Osteocyte (in vitro differentiated cells): ENCODE data around the gene MBTPS2. TPM values are rescaled to one million over a fixed set of nuclear protein-coding genes. Genes with fewer than 3 reads are reported as not detected.

Source experiments
- DNase-seq: peaks from one replicate; pipeline ENCODE4 v3.0.0; 2021; ENCODE audit warnings: mixed read lengths; ENCODE audit not compliant: unreplicated experiment; ENCODE audit errors: extremely low spot score
- H3K27ac Mint-ChIP-seq: one replicate; pipeline ENCODE4 v1.8.0; 2021; ENCODE audit warnings: mild to moderate bottlenecking, mixed read lengths; ENCODE audit not compliant: unreplicated experiment
- H3K27me3 Mint-ChIP-seq: one replicate; pipeline ENCODE4 v1.8.0; 2021; ENCODE audit warnings: mixed read lengths; ENCODE audit not compliant: unreplicated experiment
- H3K36me3 Mint-ChIP-seq: one replicate; pipeline ENCODE4 v1.8.0; 2021; ENCODE audit warnings: mixed read lengths; ENCODE audit not compliant: unreplicated experiment
- H3K4me1 Mint-ChIP-seq: one replicate; pipeline ENCODE4 v1.8.0; 2021; ENCODE audit warnings: mixed read lengths; ENCODE audit not compliant: unreplicated experiment
- H3K4me3 Mint-ChIP-seq: one replicate; pipeline ENCODE4 v1.8.0; 2021; ENCODE audit warnings: mild to moderate bottlenecking, moderate library complexity, mixed read lengths; ENCODE audit not compliant: unreplicated experiment
- H3K9me3 Mint-ChIP-seq: one replicate; pipeline ENCODE4 v1.8.0; 2021; ENCODE audit warnings: mixed read lengths; ENCODE audit not compliant: unreplicated experiment
- total RNA-seq: library from RNA; stranded (reverse); gene quantifications from 2 replicates; pipeline ENCODE4 v1.2.1, GENCODE V29; 2021
- TF ChIP-seq, protein P1 (sequence below): fragments of 200-600 bp; sonication (generic); IDR thresholded peaks from 2 replicates; pipeline ENCODE4 v1.5.0; 2021; ENCODE audit warnings: antibody characterized with exemption, mild to moderate bottlenecking, moderate library complexity

Gene MBTPS2
- total RNA-seq, 1 donor from 2014 or later = 23.7 TPM

DNA sequence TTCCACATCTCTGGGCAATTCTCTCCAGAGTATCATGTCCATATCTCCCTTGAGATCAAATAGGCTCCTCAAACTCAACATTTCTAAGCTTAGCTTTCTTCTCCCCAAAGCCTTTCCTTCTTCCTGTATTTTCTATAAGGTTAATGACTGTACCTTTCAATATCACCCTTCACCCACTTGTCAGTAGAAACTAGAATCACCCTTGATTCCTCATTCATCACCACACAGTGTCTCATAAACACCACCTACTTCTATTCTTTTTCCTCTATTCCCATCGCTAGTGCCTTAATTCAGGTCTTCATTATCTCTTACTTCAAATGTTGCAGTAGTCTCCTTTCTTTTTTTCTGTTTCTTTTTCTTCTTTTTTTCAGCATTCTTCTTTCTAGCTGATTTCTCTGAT lies 72.8 kb downstream of the MBTPS2 start:
- no peak for DNase-seq
- TF ChIP-seq, protein P1, sequence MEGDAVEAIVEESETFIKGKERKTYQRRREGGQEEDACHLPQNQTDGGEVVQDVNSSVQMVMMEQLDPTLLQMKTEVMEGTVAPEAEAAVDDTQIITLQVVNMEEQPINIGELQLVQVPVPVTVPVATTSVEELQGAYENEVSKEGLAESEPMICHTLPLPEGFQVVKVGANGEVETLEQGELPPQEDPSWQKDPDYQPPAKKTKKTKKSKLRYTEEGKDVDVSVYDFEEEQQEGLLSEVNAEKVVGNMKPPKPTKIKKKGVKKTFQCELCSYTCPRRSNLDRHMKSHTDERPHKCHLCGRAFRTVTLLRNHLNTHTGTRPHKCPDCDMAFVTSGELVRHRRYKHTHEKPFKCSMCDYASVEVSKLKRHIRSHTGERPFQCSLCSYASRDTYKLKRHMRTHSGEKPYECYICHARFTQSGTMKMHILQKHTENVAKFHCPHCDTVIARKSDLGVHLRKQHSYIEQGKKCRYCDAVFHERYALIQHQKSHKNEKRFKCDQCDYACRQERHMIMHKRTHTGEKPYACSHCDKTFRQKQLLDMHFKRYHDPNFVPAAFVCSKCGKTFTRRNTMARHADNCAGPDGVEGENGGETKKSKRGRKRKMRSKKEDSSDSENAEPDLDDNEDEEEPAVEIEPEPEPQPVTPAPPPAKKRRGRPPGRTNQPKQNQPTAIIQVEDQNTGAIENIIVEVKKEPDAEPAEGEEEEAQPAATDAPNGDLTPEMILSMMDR = no peak
- no peak overlapping the region for H3K27ac Mint-ChIP-seq

GRCh38 chrX:21912989-21913388 lies 73.6 kb downstream of the MBTPS2 start:
- TF ChIP-seq, protein P1 = no peak
- Mint-ChIP-seq H3K27me3 (no peaks in the 10 kb centered on the region), H3K9me3 (peaks cover 4% of the 10 kb centered on the region), H3K36me3 (no peaks in the 10 kb centered on the region), H3K27ac (no peak overlapping the region), H3K4me1 (peaks cover 9% of the 10 kb centered on the region), H3K4me3 (no peak overlapping the region)
- no peak for DNase-seq

More for the DNA sequence above, 72.8 kb downstream of the MBTPS2 start:
- Mint-ChIP-seq H3K36me3 (no peaks in the 10 kb centered on the region), H3K4me1 (peaks cover 9% of the 10 kb centered on the region), H3K27me3 (no peaks in the 10 kb centered on the region), H3K9me3 (no peaks in the 10 kb centered on the region), H3K4me3 (no peak overlapping the region)

GRCh38 chrX:21926116-21926515 lies 86.7 kb downstream of the MBTPS2 start:
- Mint-ChIP-seq H3K4me1 (peaks cover 56% of the 10 kb centered on the region), H3K36me3 (no peaks in the 10 kb centered on the region), H3K9me3 (no peaks in the 10 kb centered on the region), H3K4me3 (no peak overlapping the region), H3K27ac (peak overlapping the region; percentile 96), H3K27me3 (no peaks in the 10 kb centered on the region)
- TF ChIP-seq, protein P1 = no peak
- no peak for DNase-seq

DNA sequence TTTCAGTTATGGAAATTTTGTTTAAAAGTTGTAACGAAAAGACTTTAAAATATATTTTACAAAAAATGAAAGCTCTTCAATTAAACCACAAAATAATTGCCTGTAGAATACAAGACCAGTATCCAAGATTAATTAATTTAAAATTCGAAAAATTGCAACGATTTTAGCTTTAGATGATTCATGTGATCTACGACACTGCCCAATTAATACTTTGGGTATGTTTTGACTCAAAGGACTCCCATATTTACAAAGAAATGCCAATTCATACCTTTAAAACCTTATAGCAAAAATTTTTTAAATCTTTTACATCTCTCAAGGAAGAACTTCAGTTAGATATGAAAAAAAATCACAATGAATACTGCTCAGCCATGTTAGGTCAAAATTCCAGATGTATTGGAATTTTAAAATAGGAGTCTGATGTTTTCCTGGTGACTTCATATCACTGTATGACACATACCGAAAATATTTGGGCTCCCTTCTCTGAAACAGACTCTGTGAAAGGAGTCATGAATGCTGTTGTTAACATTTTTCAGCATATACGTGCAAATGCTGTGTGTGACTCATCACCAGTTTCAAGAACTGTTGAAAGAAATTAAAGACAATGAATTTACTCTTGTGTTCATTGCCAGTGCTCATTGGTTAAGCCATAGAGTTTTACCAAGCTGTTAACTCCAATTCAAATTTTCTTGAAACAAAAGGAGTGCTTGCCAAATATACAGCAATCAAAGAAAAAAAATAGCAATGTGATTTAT lies 87.3 kb downstream of the MBTPS2 start:
- Mint-ChIP-seq H3K4me1 (peaks cover 60% of the 10 kb centered on the region), H3K4me3 (peak overlapping the region; percentile 36)
- TF ChIP-seq, protein P1 = no peak

DNA sequence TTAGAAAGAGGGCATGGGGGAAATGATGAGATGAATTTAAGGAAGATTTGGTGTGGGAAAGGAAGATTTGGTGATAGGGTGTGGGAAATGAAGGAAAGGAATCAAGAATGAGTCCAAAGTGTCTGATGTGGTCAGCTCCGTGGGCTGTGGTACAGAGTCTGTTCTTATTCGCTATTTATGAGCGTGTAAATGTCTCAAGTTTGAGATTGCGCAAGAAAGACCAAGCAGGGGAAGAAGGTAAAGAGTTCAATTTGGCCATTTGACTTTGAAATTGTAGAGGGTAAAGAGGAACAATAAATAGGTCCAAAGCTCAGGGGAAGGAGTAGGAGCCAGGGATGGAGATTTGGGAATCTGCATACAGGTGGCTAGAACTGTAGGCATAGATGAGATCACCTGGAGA lies 89.8 kb downstream of the MBTPS2 start:
- H3K27ac Mint-ChIP-seq = no peak overlapping the region
- no peaks in the 10 kb centered on the region for H3K9me3 Mint-ChIP-seq
- DNase-seq = no peak
- H3K4me1 Mint-ChIP-seq = peaks cover 65% of the 10 kb centered on the region
- no peaks in the 10 kb centered on the region for H3K36me3 Mint-ChIP-seq
- no peaks in the 10 kb centered on the region for H3K27me3 Mint-ChIP-seq
- H3K4me3 Mint-ChIP-seq = no peak overlapping the region
- TF ChIP-seq, protein P1 = no peak

More for the DNA sequence above, 87.3 kb downstream of the MBTPS2 start:
- Mint-ChIP-seq H3K27me3 (no peaks in the 10 kb centered on the region), H3K36me3 (no peaks in the 10 kb centered on the region), H3K27ac (peak overlapping the region; percentile 96), H3K9me3 (no peaks in the 10 kb centered on the region)
- DNase-seq = no peak
